Upper lobe of left lung (tissue), 4 donors: ENCODE measurements around the gene CLEC4F.

Source experiments
- EP300 ChIP-seq, 4 donors: sonication (generic); formaldehyde crosslinking; IDR thresholded peaks; one replicate each; pipeline ENCODE4 v1.5.1; 2017; ENCODE audit warnings: antibody characterized with exemption in 4 of 4, control low read depth in 2 of 4
- POLR2A ChIP-seq, 4 donors: fragments of 450-650 bp; IDR thresholded peaks; one replicate each; pipeline ENCODE4 v1.5.1; 2016 to 2017; ENCODE audit warnings: antibody characterized with exemption in 4 of 4, mild to moderate bottlenecking in 2 of 4
- POLR2AphosphoS5 ChIP-seq, 2 donors: sonication (generic); formaldehyde crosslinking; IDR thresholded peaks; one replicate each; pipeline ENCODE4 v1.5.1; 2017; ENCODE audit warnings: antibody characterized with exemption in 2 of 2
- TF ChIP-seq, protein P1 (sequence below), 6 experiments: fragments of 450-650 bp in 4 of 6; fragments of 200-600 bp in 2 of 6; sonication (generic) in 2 of 6; IDR thresholded peaks; one replicate each; pipeline ENCODE4 v1.5.1; 2016 to 2019; ENCODE audit warnings: antibody characterized with exemption in 6 of 6

DNA sequence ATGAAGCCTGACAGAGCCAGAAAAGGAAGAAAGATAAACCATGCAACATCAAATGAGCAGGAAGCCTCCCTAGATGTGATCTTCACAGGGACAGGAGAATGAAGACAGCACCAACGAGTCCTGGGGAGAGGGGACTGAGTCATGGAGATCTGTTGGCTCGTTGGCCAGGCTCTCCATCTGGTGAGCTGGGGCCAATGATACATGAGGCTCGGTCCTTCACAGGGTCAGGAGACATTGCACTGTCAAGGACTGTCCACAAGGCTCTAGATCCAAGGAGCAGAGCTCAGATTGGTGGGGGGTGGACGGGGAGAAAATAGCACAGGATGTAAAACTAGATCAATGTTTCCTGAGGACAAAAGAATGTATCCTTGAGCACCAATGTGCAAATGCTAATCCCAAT lies 14.5 kb upstream of the CLEC4F start:
- TF ChIP-seq, protein P1, sequence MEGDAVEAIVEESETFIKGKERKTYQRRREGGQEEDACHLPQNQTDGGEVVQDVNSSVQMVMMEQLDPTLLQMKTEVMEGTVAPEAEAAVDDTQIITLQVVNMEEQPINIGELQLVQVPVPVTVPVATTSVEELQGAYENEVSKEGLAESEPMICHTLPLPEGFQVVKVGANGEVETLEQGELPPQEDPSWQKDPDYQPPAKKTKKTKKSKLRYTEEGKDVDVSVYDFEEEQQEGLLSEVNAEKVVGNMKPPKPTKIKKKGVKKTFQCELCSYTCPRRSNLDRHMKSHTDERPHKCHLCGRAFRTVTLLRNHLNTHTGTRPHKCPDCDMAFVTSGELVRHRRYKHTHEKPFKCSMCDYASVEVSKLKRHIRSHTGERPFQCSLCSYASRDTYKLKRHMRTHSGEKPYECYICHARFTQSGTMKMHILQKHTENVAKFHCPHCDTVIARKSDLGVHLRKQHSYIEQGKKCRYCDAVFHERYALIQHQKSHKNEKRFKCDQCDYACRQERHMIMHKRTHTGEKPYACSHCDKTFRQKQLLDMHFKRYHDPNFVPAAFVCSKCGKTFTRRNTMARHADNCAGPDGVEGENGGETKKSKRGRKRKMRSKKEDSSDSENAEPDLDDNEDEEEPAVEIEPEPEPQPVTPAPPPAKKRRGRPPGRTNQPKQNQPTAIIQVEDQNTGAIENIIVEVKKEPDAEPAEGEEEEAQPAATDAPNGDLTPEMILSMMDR (IDR thresholded peaks at IDR 0.05) = no peak
- no peak for TF ChIP-seq POLR2A (IDR thresholded peaks at IDR 0.05)
- no peak for TF ChIP-seq POLR2AphosphoS5 (IDR thresholded peaks at IDR 0.05)
- TF ChIP-seq EP300 (IDR thresholded peaks at IDR 0.05) = no peak
